HCT116 (cell line): ENCODE measurements around the gene PPIF. TPM values are rescaled to one million over a fixed set of nuclear protein-coding genes. Genes with fewer than 3 reads are reported as not detected.

Source experiments
- ATAC-seq: fragments of 200-7000 bp; cut with Tn5 transposase; 2 replicates; pipeline ENCODE4 v1.9.1; 2020; ENCODE audit warnings: mild to moderate bottlenecking, moderate library complexity
- BruUV-seq: library from RNA; stranded (reverse); fragments of 400-500 nt; replicated peaks from 2 replicates; lab custom pipeline; 2021; lab: Mats Ljungman, UMichigan
- CTCF ChIA-PET: fragments of 300-600 bp; sonication (Branson Sonifier 250); formaldehyde crosslinking; loops from one replicate; lab custom pipeline; 2021; ENCODE audit warnings: antibody characterized with exemption; lab: Charles Lee
- POLR2A ChIA-PET: fragments of 300-600, 350-600 bp; sonication (Branson Sonifier 250); formaldehyde crosslinking; loops from one replicate; lab custom pipeline; 2021; ENCODE audit warnings: antibody characterized with exemption; lab: Charles Lee
- RAD21 ChIA-PET, 2 experiments: fragments of 300-600 bp; sonication (Branson Sonifier 250); formaldehyde crosslinking; loops; one replicate each; lab custom pipeline; 2023; ENCODE audit warnings: low total read pairs in 2 of 2; ENCODE audit not compliant: uncharacterized antibody in 2 of 2, unreplicated experiment in 2 of 2, low non-redundant PET in 1 of 2; lab: Charles Lee
- DNase-seq: peaks from one replicate; pipeline ENCODE4 v3.0.0-alpha.2; 2010; ENCODE audit warnings: low read depth, low spot score
- H2AFZ ChIP-seq: fragments of 200-600 bp; shearing (Covaris generic), sonication (generic); 2 replicates; pipeline ENCODE4 v1.6.1; 2017; ENCODE audit warnings: low read depth, mixed run types, mixed read lengths, antibody characterized with exemption, low read length; ENCODE audit not compliant: poor library complexity, severe bottlenecking
- H3K27ac ChIP-seq: 2 replicates; pipeline ENCODE4 v1.5.1; 2012; ENCODE audit warnings: low read depth, low read length
- H3K27me3 ChIP-seq: fragments of 200-600 bp; sonication (generic); 2 replicates; pipeline ENCODE4 v1.6.1; 2016; ENCODE audit warnings: mixed run types, low read length, mixed read lengths; ENCODE audit not compliant: insufficient read depth
- H3K36me3 ChIP-seq, 2 experiments: fragments of 200-500 bp in 1 of 2; fragments of 200-600 bp in 1 of 2; sonication (Bioruptor generic) in 1 of 2; sonication (generic) in 1 of 2; 2 replicates each; pipeline versions ENCODE4 v1.5.1 to v1.6.1; 2014 to 2016; ENCODE audit warnings: low read length in 2 of 2, inconsistent platforms in 1 of 2, mixed read lengths in 1 of 2, mixed run types in 1 of 2; ENCODE audit not compliant: insufficient read depth in 2 of 2, control insufficient read depth in 1 of 2
- H3K4me1 ChIP-seq, 2 experiments: fragments of 200-600 bp in 1 of 2; sonication (generic) in 1 of 2; 2 replicates each; pipeline versions ENCODE4 v1.5.1 to v1.6.1; 2012 to 2017; ENCODE audit warnings: low read length in 2 of 2, inconsistent platforms in 1 of 2, mild to moderate bottlenecking in 1 of 2, mixed read lengths in 1 of 2, mixed run types in 1 of 2, moderate library complexity in 1 of 2; ENCODE audit not compliant: insufficient read depth in 2 of 2, control insufficient read depth in 1 of 2
- H3K4me2 ChIP-seq: fragments of 200-600 bp; sonication (generic); 2 replicates; pipeline ENCODE4 v1.6.1; 2017; ENCODE audit warnings: mixed run types, low read length, mixed read lengths
- H3K4me3 ChIP-seq, 2 experiments: fragments of 200-600 bp in 1 of 2; sonication (generic) in 1 of 2; replicated peaks in 1 of 2; 2 replicates each; pipeline ENCODE4 v1.5.1; 2011 to 2016; ENCODE audit warnings: low read length in 2 of 2, control low read depth in 1 of 2, low read depth in 1 of 2, mild to moderate bottlenecking in 1 of 2, mixed read lengths in 1 of 2, mixed run types in 1 of 2
- H3K79me2 ChIP-seq: fragments of 200-600 bp; sonication (generic); 2 replicates; pipeline ENCODE4 v1.6.1; 2017; ENCODE audit warnings: mild to moderate bottlenecking, mixed run types, low read length, moderate library complexity, mixed read lengths; ENCODE audit not compliant: insufficient read depth
- H3K9ac ChIP-seq: fragments of 200-600 bp; sonication (generic); 2 replicates; pipeline ENCODE4 v1.6.1; 2016; ENCODE audit warnings: low read length, mixed read lengths
- H3K9me2 ChIP-seq: fragments of 200-600 bp; sonication (generic), shearing (Covaris generic); 2 replicates; pipeline ENCODE4 v1.6.1; 2017; ENCODE audit warnings: mixed run types, mild to moderate bottlenecking, moderate library complexity; ENCODE audit not compliant: insufficient read depth
- H3K9me3 ChIP-seq, 2 experiments: fragments of 200-500 bp in 1 of 2; fragments of 200-600 bp in 1 of 2; sonication (Bioruptor generic) in 1 of 2; sonication (generic) in 1 of 2; 2 replicates each; pipeline ENCODE4 v1.6.1; 2014 to 2017; ENCODE audit warnings: low read length in 2 of 2, mixed read lengths in 2 of 2, inconsistent platforms in 1 of 2, low read depth in 1 of 2, mild to moderate bottlenecking in 1 of 2, mixed run types in 1 of 2, moderate library complexity in 1 of 2; ENCODE audit not compliant: control insufficient read depth in 1 of 2, insufficient read depth in 1 of 2
- H4K20me1 ChIP-seq: fragments of 200-600 bp; sonication (generic), shearing (Covaris generic); 2 replicates; pipeline ENCODE4 v1.6.1; 2017; ENCODE audit warnings: mixed run types, mild to moderate bottlenecking, moderate library complexity; ENCODE audit not compliant: insufficient read depth
- CBX3 ChIP-seq: IDR thresholded peaks from 2 replicates; pipeline ENCODE4 v1.6.1; 2012; ENCODE audit warnings: low read depth
- CEBPB ChIP-seq: IDR thresholded peaks from 2 replicates; pipeline ENCODE4 v1.6.1; 2012; ENCODE audit warnings: low read depth
- EGR1 ChIP-seq: IDR thresholded peaks from 2 replicates; pipeline ENCODE4 v1.6.1; 2012; ENCODE audit warnings: low read depth
- ELF1 ChIP-seq: IDR thresholded peaks from 2 replicates; pipeline ENCODE4 v1.6.1; 2012; ENCODE audit warnings: low read depth, borderline replicate concordance
- EZH2phosphoT487 ChIP-seq: fragments of 200-600 bp; IDR thresholded peaks from 2 replicates; pipeline ENCODE4 v1.6.1; 2018; ENCODE audit warnings: antibody characterized with exemption, borderline replicate concordance
- FOSL1 ChIP-seq: IDR thresholded peaks from 2 replicates; pipeline ENCODE4 v1.6.1; 2012; ENCODE audit warnings: low read depth
- JUND ChIP-seq: IDR thresholded peaks from 2 replicates; pipeline ENCODE4 v1.6.1; 2012
- POLR2A ChIP-seq: IDR thresholded peaks from 2 replicates; pipeline ENCODE4 v1.7.0; 2011; ENCODE audit warnings: borderline replicate concordance; ENCODE audit not compliant: insufficient read depth, insufficient read length; ENCODE audit errors: extremely low read depth
- POLR2AphosphoS5 ChIP-seq: IDR thresholded peaks from 2 replicates; pipeline ENCODE4 v1.6.1; 2011; ENCODE audit warnings: mild to moderate bottlenecking, low read depth, low read length, moderate library complexity
- SIN3A ChIP-seq: IDR thresholded peaks from 2 replicates; pipeline ENCODE4 v1.6.1; 2012; ENCODE audit warnings: low read depth
- SRF ChIP-seq: IDR thresholded peaks from 2 replicates; pipeline ENCODE4 v1.6.1; 2012; ENCODE audit warnings: low read depth
- TCF7L2 ChIP-seq: IDR thresholded peaks from 2 replicates; pipeline ENCODE4 v1.7.0; 2011; ENCODE audit warnings: borderline replicate concordance, inconsistent platforms; ENCODE audit not compliant: insufficient read depth, insufficient read length; ENCODE audit errors: extremely low read depth
- YY1 ChIP-seq: IDR thresholded peaks from 2 replicates; pipeline ENCODE4 v1.6.1; 2011; ENCODE audit warnings: low read length, low read depth, moderate library complexity, mild to moderate bottlenecking; ENCODE audit not compliant: insufficient replicate concordance; ENCODE audit errors: extremely low read depth
- ZNF274 ChIP-seq: fragments of 200-500 bp; sonication (Bioruptor generic); IDR thresholded peaks from 2 replicates; pipeline ENCODE4 v1.6.1; 2014; ENCODE audit warnings: mild to moderate bottlenecking, low read depth, low read length, inconsistent platforms
- intact Hi-C: fragments of 100-400 bp; cut with micrococcal nuclease; formaldehyde crosslinking; loops from 2 replicates; pipeline ENCODE4 v1.10.0; 2022
- total RNA-seq: library from RNA; stranded (reverse); gene quantifications from one replicate; pipeline ENCODE4 v1.2.1, GENCODE V29; 2021; ENCODE audit not compliant: unreplicated experiment
- TF ChIP-seq, protein P1 (sequence below): IDR thresholded peaks from 2 replicates; pipeline ENCODE4 v1.6.1; 2012
- TF ChIP-seq, protein P2 (sequence below), 3 experiments: fragments of 200-600 bp in 1 of 3; sonication (generic) in 1 of 3; IDR thresholded peaks in 2 of 3; conservative IDR thresholded peaks in 1 of 3; 2 replicates each; pipeline ENCODE4 v1.5.1; 2012 to 2017; ENCODE audit warnings: low read depth in 2 of 3, low read length in 2 of 3, antibody characterized with exemption in 1 of 3, borderline replicate concordance in 1 of 3, control low read depth in 1 of 3, mild to moderate bottlenecking in 1 of 3, mixed read lengths in 1 of 3, mixed run types in 1 of 3, moderate library complexity in 1 of 3; ENCODE audit not compliant: insufficient read depth in 1 of 3
- TF ChIP-seq, protein P3 (sequence below): IDR thresholded peaks from 2 replicates; pipeline ENCODE4 v1.6.1; 2011; ENCODE audit warnings: mild to moderate bottlenecking, low read length, moderate library complexity; ENCODE audit not compliant: insufficient replicate concordance; ENCODE audit errors: extremely low read depth

The PPIF gene
- total RNA-seq, 1 experiment from 2014 or later = 85.0 TPM

DNA sequence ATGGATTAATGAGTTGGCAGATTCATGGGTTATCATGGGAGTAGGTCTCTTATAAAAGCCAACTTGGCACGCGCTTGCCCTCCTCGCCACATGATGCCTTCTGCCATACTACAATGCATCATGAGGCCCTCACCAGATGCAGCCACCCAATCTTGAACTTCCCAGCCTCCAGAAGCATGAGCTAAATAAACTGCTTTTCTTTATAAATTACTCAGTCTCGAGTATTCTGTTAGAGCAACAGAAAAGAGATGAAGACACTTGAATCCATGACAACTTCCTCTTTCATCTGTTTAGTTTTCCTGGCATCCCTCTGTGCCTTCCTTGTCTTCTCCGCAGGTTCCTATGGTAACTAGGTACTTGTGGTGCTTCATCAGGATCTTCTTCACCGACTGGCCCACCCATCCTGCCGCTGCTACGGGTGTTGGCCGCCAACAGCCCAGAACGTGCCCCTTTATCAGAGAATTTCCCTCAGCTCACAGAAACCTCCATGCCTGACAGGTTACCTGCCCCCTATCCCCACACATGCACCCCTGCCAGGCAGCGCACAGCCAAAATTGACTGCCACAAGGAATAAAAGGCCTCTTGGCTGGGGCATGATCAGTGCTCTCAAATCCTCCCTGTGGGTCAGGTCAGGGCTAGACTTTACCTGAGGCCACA lies 28.0 kb upstream of the PPIF start:
- Histone ChIP-seq H2AFZ (no peak overlapping the region), H3K79me2 (no peaks in the 10 kb centered on the region), H3K9me2 (no peaks in the 10 kb centered on the region), H3K36me3 (peaks cover 0 to 4% of the 10 kb centered on the region in 2 experiments; a peak in 1 of 4 replicates), H3K27me3 (no peaks in the 10 kb centered on the region), H3K9ac (no peak overlapping the region), H3K4me2 (no peak overlapping the region), H3K27ac (no peak overlapping the region), H4K20me1 (no peaks in the 10 kb centered on the region), H3K9me3 (no peaks in the 10 kb centered on the region), H3K4me1 (peaks cover 20 to 35% of the 10 kb centered on the region in 2 experiments), H3K4me3 (no peak overlapping the region)
- ChIA-PET CTCF (no interaction called here), RAD21 (no interaction called here), POLR2A (no interaction called here)
- DNase-seq (no peak), ATAC-seq (no peak)
- BruUV-seq = no TSS peak
- intact Hi-C loops = no loop called here
- TF ChIP-seq ELF1 = no peak
- TF ChIP-seq SRF = no peak
- no peak for TF ChIP-seq CBX3
- TF ChIP-seq POLR2A = no peak
- no peak for TF ChIP-seq TCF7L2
- TF ChIP-seq, protein P1, sequence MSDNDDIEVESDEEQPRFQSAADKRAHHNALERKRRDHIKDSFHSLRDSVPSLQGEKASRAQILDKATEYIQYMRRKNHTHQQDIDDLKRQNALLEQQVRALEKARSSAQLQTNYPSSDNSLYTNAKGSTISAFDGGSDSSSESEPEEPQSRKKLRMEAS = no peak
- TF ChIP-seq JUND = no peak

DNA sequence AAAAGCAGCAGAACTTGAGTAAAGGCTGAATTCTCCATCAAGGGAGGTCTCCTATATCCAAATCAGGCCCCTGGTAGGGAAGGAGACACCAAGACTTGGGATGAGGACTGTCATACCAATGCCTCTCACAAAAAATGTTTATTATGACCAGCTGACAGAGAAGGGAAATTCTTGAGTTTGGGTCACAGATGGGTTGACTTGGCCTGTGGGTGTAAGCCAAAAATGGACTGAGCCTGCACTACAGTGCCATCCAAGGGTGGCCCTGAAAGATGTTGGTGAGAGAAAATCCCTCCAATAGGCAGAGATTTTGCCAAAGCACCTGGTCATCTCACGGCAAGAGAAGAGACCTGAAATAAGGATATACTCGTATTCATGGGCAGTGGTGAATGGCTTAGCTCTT lies 27.0 kb upstream of the PPIF start:
- H3K9me3 ChIP-seq = no peaks in the 10 kb centered on the region
- 0 out of 4 replicates have a peak, but pooled peaks cover 0 to 2% of the 10 kb centered on the region in 2 experiments for H3K36me3 ChIP-seq
- H3K4me2 ChIP-seq = no peak overlapping the region
- H3K79me2 ChIP-seq = no peaks in the 10 kb centered on the region
- intact Hi-C loops = no loop called here
- H2AFZ ChIP-seq = no peak overlapping the region
- ATAC-seq (no peak), DNase-seq (no peak)
- no peak overlapping the region for H3K9ac ChIP-seq
- H4K20me1 ChIP-seq = no peaks in the 10 kb centered on the region
- ChIA-PET POLR2A (no interaction called here), RAD21 (no interaction called here), CTCF (no interaction called here)
- BruUV-seq = no TSS peak
- no peaks in the 10 kb centered on the region for H3K27me3 ChIP-seq
- TF ChIP-seq, protein P2, sequence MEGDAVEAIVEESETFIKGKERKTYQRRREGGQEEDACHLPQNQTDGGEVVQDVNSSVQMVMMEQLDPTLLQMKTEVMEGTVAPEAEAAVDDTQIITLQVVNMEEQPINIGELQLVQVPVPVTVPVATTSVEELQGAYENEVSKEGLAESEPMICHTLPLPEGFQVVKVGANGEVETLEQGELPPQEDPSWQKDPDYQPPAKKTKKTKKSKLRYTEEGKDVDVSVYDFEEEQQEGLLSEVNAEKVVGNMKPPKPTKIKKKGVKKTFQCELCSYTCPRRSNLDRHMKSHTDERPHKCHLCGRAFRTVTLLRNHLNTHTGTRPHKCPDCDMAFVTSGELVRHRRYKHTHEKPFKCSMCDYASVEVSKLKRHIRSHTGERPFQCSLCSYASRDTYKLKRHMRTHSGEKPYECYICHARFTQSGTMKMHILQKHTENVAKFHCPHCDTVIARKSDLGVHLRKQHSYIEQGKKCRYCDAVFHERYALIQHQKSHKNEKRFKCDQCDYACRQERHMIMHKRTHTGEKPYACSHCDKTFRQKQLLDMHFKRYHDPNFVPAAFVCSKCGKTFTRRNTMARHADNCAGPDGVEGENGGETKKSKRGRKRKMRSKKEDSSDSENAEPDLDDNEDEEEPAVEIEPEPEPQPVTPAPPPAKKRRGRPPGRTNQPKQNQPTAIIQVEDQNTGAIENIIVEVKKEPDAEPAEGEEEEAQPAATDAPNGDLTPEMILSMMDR (IDR thresholded peaks at IDR 0.05 in 2 of 3, conservative IDR thresholded peaks at IDR 0.05 in 1 of 3; ENCODE audit: borderline replicate concordance in 1 of 3, insufficient read depth in 1 of 3, low read depth in 2 of 3, low read length in 2 of 3) = no peak
- no peak for TF ChIP-seq EZH2phosphoT487
- no peak for TF ChIP-seq SIN3A
- no peak for TF ChIP-seq FOSL1
- TF ChIP-seq EGR1 = no peak
- TF ChIP-seq, protein P3, sequence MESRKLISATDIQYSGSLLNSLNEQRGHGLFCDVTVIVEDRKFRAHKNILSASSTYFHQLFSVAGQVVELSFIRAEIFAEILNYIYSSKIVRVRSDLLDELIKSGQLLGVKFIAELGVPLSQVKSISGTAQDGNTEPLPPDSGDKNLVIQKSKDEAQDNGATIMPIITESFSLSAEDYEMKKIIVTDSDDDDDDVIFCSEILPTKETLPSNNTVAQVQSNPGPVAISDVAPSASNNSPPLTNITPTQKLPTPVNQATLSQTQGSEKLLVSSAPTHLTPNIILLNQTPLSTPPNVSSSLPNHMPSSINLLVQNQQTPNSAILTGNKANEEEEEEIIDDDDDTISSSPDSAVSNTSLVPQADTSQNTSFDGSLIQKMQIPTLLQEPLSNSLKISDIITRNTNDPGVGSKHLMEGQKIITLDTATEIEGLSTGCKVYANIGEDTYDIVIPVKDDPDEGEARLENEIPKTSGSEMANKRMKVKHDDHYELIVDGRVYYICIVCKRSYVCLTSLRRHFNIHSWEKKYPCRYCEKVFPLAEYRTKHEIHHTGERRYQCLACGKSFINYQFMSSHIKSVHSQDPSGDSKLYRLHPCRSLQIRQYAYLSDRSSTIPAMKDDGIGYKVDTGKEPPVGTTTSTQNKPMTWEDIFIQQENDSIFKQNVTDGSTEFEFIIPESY = no peak
- no peak for TF ChIP-seq POLR2AphosphoS5
- no peak for TF ChIP-seq POLR2A
- no peak for TF ChIP-seq YY1
- TF ChIP-seq CEBPB = no peak
- TF ChIP-seq ZNF274 = no peak
- H3K27ac ChIP-seq = no peak overlapping the region
- peaks cover 20 to 35% of the 10 kb centered on the region in 2 experiments for H3K4me1 ChIP-seq
- no peak overlapping the region for H3K4me3 ChIP-seq
- H3K9me2 ChIP-seq = no peaks in the 10 kb centered on the region
